ENCODE results near the gene SEMA3G.
A peak's percentile ranks its signal among the peaks of the same experiment; 100 is the strongest.

Gene SEMA3G

GRCh38 chr3:52444860-52445793 is at the start of gene SEMA3G:
TSS of gene SEMA3G (minus strand) at chr3:52445103. CDS start at chr3:52445027, 76 bp downstream.
- peak; percentile 95 for DNase-seq

GRCh38 chr3:52494445-52494844 is 49.5 kb upstream of the SEMA3G start:
- DNase-seq = no peak

- no peak for DNase-seq
These were observed 48.5 kb upstream of the SEMA3G start for GRCh38 chr3:52493232-52494017.

GRCh38 chr3:52492059-52492458 is 47.2 kb upstream of the SEMA3G start:
- DNase-seq = no peak

GRCh38 chr3:52490939-52491526 is 46.1 kb upstream of the SEMA3G start:
- DNase-seq = peak; percentile 28

- DNase-seq = no peak
These were observed 45.4 kb upstream of the SEMA3G start for GRCh38 chr3:52490035-52490938.

- DNase-seq = no peak
These were observed 44.5 kb upstream of the SEMA3G start for GRCh38 chr3:52489453-52489852.

GRCh38 chr3:52488746-52489145 is 43.8 kb upstream of the SEMA3G start:
- no peak for DNase-seq

GRCh38 chr3:52487788-52488691 is 43.1 kb upstream of the SEMA3G start:
- DNase-seq = no peak

- DNase-seq = no peak
These were observed 42.3 kb upstream of the SEMA3G start for GRCh38 chr3:52487050-52487787.

GRCh38 chr3:52484680-52485461 is 40.0 kb upstream of the SEMA3G start:
- DNase-seq = no peak

GRCh38 chr3:52483577-52484381 is 38.9 kb upstream of the SEMA3G start:
- DNase-seq = no peak

- DNase-seq = no peak
These were observed 38.2 kb upstream of the SEMA3G start for GRCh38 chr3:52483081-52483480.

GRCh38 chr3:52481819-52482521 is 37.1 kb upstream of the SEMA3G start:
- no peak for DNase-seq

- no peak for DNase-seq
These were observed 36.1 kb upstream of the SEMA3G start for GRCh38 chr3:52480768-52481715.

- no peak for DNase-seq
These were observed 35.1 kb upstream of the SEMA3G start for GRCh38 chr3:52479877-52480575.
